Caco-2 (cell line): ENCODE data around the gene CDC42SE1. TPM values are rescaled to one million over a fixed set of nuclear protein-coding genes. Genes with fewer than 3 reads are reported as not detected.

Source experiments
- BruUV-seq: library from RNA; stranded (reverse); fragments of 400-500 nt; replicated peaks from 2 replicates; lab custom pipeline; 2021; lab: Mats Ljungman, UMichigan
- CTCF ChIA-PET: fragments of 300-600 bp; sonication (Branson Sonifier 250); formaldehyde crosslinking; loops from one replicate; lab custom pipeline; 2022; ENCODE audit warnings: antibody characterized with exemption; lab: Charles Lee
- POLR2A ChIA-PET: fragments of 300-600 bp; sonication (Branson Sonifier 250); formaldehyde crosslinking; loops from one replicate; lab custom pipeline; 2022; ENCODE audit warnings: antibody characterized with exemption; lab: Charles Lee
- DNase-seq, 2 experiments: peaks; one replicate each; pipeline versions ENCODE4 v3.0.0 to v3.0.0-alpha.2; 2020 to 2022
- H3K27me3 ChIP-seq: replicated peaks from 2 replicates; pipeline ENCODE4 v1.6.0; 2011; ENCODE audit warnings: low read length; ENCODE audit not compliant: control insufficient read depth, insufficient read depth
- H3K36me3 ChIP-seq: 2 replicates; pipeline ENCODE4 v1.5.1; 2011; ENCODE audit warnings: low read length; ENCODE audit not compliant: control insufficient read depth, insufficient read depth
- H3K4me1 ChIP-seq: fragments of 250-450 bp; sonication (Bioruptor Pico); 2 replicates; pipeline ENCODE4 v1.5.1; 2020; ENCODE audit warnings: mild to moderate bottlenecking
- H3K4me3 ChIP-seq: 2 replicates; pipeline ENCODE4 v1.5.1; 2011; ENCODE audit warnings: low read depth, mild to moderate bottlenecking, control low read depth, low read length
- H3K9me3 ChIP-seq: fragments of 250-450 bp; sonication (Bioruptor Pico); 2 replicates; pipeline ENCODE4 v1.5.1; 2020; ENCODE audit warnings: mild to moderate bottlenecking, moderate library complexity
- H3K27ac Mint-ChIP-seq: one replicate; pipeline ENCODE4 v1.8.0; 2022; ENCODE audit warnings: mixed read lengths; ENCODE audit not compliant: unreplicated experiment
- H3K27me3 Mint-ChIP-seq: one replicate; pipeline ENCODE4 v1.8.0; 2022; ENCODE audit warnings: mixed read lengths; ENCODE audit not compliant: insufficient read depth, unreplicated experiment
- H3K36me3 Mint-ChIP-seq: one replicate; pipeline ENCODE4 v1.8.0; 2022; ENCODE audit warnings: mild to moderate bottlenecking, mixed read lengths; ENCODE audit not compliant: insufficient read depth, unreplicated experiment
- H3K4me1 Mint-ChIP-seq: one replicate; pipeline ENCODE4 v1.8.0; 2022; ENCODE audit warnings: low read depth, mixed read lengths; ENCODE audit not compliant: unreplicated experiment
- H3K4me3 Mint-ChIP-seq: one replicate; pipeline ENCODE4 v1.8.0; 2022; ENCODE audit warnings: mild to moderate bottlenecking, moderate library complexity, mixed read lengths; ENCODE audit not compliant: unreplicated experiment
- H3K9me3 Mint-ChIP-seq: one replicate; pipeline ENCODE4 v1.8.0; 2022; ENCODE audit warnings: mixed read lengths; ENCODE audit not compliant: unreplicated experiment
- CTCF ChIP-seq, 2 experiments: fragments of 200-600 bp in 1 of 2; IDR thresholded peaks; 1 replicate in 1 of 2; 2 replicates in 1 of 2; pipeline versions ENCODE4 v1.5.1 to v1.8.0; 2011 to 2022; ENCODE audit warnings: antibody characterized with exemption in 1 of 2, control low read depth in 1 of 2, inconsistent platforms in 1 of 2, low read depth in 1 of 2, low read length in 1 of 2, mild to moderate bottlenecking in 1 of 2, moderate library complexity in 1 of 2; ENCODE audit not compliant: insufficient read depth in 1 of 2, severe bottlenecking in 1 of 2, unreplicated experiment in 1 of 2
- intact Hi-C: fragments of 100-400 bp; cut with micrococcal nuclease; formaldehyde crosslinking; loops from one replicate; pipeline ENCODE4 v1.10.0; 2022; ENCODE audit not compliant: unreplicated experiment
- total RNA-seq: library from RNA; stranded (reverse); gene quantifications from 2 replicates; pipeline ENCODE4 v1.2.3, GENCODE V29; 2022

CDC42SE1 gene
- total RNA-seq, 1 experiment from 2014 or later, result 59.4 TPM

DNA sequence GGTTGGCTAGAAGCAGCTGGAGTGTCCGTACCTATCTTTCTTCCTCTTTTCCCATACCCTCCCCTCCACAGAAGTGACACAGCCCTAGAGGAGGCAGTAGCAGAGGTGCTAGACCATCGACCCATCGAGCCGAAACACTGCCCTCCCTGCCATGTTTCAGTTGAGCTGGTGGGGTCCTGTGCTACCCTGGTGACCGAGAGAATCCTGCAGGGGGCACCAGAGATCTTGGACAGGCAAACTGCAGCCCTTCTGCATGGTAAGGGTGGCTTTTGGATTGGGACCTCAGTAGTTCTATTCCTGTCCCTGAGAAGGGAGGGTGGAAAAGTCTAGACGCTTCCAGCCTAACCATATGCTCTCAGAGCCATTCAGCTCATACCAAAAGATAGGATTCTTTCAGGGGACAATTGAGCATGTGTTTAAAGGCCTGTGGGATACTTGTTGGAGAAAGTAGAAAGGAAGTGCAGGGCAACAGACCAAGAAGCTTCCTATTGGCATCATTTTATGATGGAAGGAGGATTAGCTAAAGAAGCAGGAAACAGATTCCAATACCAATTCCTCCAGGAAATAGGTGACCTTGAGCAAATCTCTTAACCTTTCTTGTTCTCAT, 34.8 kb downstream of the CDC42SE1 start:
- no TSS peak for BruUV-seq
- no peaks in the 10 kb centered on the region for H3K4me1 ChIP-seq

GRCh38 chr1:151013518-151013917, 45.9 kb downstream of the CDC42SE1 start:
- Mint-ChIP-seq H3K27ac (peak overlapping the region; percentile 84), H3K36me3 (peaks cover 24% of the 10 kb centered on the region), H3K4me1 (peaks cover 17% of the 10 kb centered on the region), H3K4me3 (peak overlapping the region; percentile 54), H3K27me3 (no peaks in the 10 kb centered on the region), H3K9me3 (no peaks in the 10 kb centered on the region)
- Histone ChIP-seq H3K9me3 (no peaks in the 10 kb centered on the region), H3K36me3 (no peaks in the 10 kb centered on the region), H3K4me1 (peaks cover 42% of the 10 kb centered on the region), H3K27me3 (no peaks in the 10 kb centered on the region), H3K4me3 (no peak overlapping the region)
- peak; percentile 48 to 56 for DNase-seq
- POLR2A ChIA-PET, result interaction anchor here (0.5 to 1.1 kb wide), 8 partner anchors 20 to 451 kb away, joined by 3 to 5 read pairs (median 3); partner anchors contain the start of genes ANXA9, C1orf56, CDC42SE1 and CERS2
- TF ChIP-seq CTCF (IDR thresholded peaks at IDR 0.05; ENCODE audit: insufficient read depth in 1 of 2, low read depth in 1 of 2, low read length in 1 of 2, severe bottlenecking in 1 of 2, unreplicated experiment in 1 of 2), result peak in 1 of 2 experiments; percentile 8
- no TSS peak for BruUV-seq
- CTCF ChIA-PET, result interaction anchor here (0.7 to 1.4 kb wide), 5 partner anchors 11 to 57 kb away, joined by 3 to 7 read pairs (median 3); partner anchors contain the start of gene GABPB2
- intact Hi-C loops, result loop anchor here (1.0 kb wide), 2 partner anchors 35 to 45 kb away; no protein-coding TSS in a partner anchor

More for the DNA sequence above, 34.8 kb downstream of the CDC42SE1 start:
- intact Hi-C loops, result loop anchor here (2.0 to 5.0 kb wide), 3 partner anchors 34 to 133 kb away; partner anchors contain the start of genes CDC42SE1, GABPB2 and TNFAIP8L2
- Histone ChIP-seq H3K27me3 (no peaks in the 10 kb centered on the region), H3K36me3 (peaks cover 3% of the 10 kb centered on the region; the same call in 1 of the 2 replicates), H3K9me3 (no peaks in the 10 kb centered on the region), H3K4me3 (no peak overlapping the region)
- TF ChIP-seq CTCF (IDR thresholded peaks at IDR 0.05; ENCODE audit: insufficient read depth in 1 of 2, low read depth in 1 of 2, low read length in 1 of 2, severe bottlenecking in 1 of 2, unreplicated experiment in 1 of 2), result peak; percentile 52 to 81
- CTCF ChIA-PET, result interaction anchor here (0.6 to 1.6 kb wide), 5 partner anchors 23 to 107 kb away, joined by 3 to 11 read pairs (median 5); partner anchors contain the start of gene C1orf56
- Mint-ChIP-seq H3K36me3 (peaks cover 31% of the 10 kb centered on the region), H3K9me3 (no peaks in the 10 kb centered on the region), H3K4me3 (no peak overlapping the region), H3K4me1 (no peaks in the 10 kb centered on the region), H3K27me3 (no peaks in the 10 kb centered on the region), H3K27ac (no peak overlapping the region)
- peak; percentile 73 to 84 for DNase-seq
- POLR2A ChIA-PET, result no interaction called here

DNA sequence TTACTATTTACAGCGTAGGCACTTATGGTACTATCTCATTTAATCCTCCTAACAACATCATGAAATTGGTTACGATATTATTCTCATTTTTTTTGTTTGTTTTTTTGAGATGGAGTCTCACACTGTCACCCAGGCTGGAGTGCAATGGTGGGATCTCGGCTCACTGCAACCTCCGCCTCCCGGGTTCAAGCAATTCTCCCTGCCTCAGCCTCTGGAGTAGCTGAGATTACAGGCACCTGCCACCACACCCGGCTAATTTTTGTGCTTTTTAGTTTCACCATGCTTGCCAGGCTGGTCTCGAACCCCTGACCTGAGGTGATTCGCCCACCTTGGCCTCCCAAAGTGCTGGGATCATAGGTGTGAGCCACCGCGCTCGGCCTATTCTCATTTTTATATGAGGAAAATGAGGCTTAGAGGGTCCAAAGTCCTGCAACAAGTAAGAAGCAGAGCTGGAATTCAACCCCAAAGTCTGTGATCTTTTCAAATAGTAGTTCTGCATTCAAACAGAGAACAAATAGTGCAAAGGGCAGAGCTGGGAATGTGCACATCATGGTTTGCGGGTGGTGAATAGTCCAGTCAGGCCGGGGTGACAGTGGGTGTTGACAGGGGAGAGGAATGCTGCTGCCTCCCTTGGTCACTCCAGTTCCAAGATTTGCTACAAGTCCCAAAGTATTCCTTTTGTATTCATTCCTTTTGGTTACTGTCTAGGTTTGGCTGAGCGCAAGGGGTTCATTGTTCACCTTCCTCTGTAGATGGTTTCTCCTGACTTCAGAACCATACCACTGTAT, 46.5 kb downstream of the CDC42SE1 start:
- Histone ChIP-seq H3K27me3 (no peaks in the 10 kb centered on the region), H3K4me1 (peaks cover 43% of the 10 kb centered on the region), H3K4me3 (no peak overlapping the region), H3K36me3 (no peaks in the 10 kb centered on the region), H3K9me3 (no peaks in the 10 kb centered on the region)
- ChIA-PET CTCF (interaction anchor here (0.7 to 1.4 kb wide), 5 partner anchors 10 to 58 kb away, joined by 3 to 7 read pairs (median 3); partner anchors contain the start of gene GABPB2), POLR2A (interaction anchor here (0.5 to 1.1 kb wide), 8 partner anchors 19 to 451 kb away, joined by 3 to 5 read pairs (median 3); partner anchors contain the start of genes ANXA9, C1orf56, CDC42SE1 and CERS2)
- Mint-ChIP-seq H3K36me3 (peaks cover 27% of the 10 kb centered on the region), H3K27me3 (no peaks in the 10 kb centered on the region), H3K4me1 (peaks cover 18% of the 10 kb centered on the region), H3K9me3 (no peaks in the 10 kb centered on the region), H3K4me3 (peak overlapping the region; percentile 54), H3K27ac (peak overlapping the region; percentile 84)
- DNase-seq, result peak; percentile 90 to 93
- intact Hi-C loops, result loop anchor here (1.0 kb wide), 2 partner anchors 35 to 45 kb away; no protein-coding TSS in a partner anchor
- TF ChIP-seq CTCF (IDR thresholded peaks at IDR 0.05; ENCODE audit: insufficient read depth in 1 of 2, low read depth in 1 of 2, low read length in 1 of 2, severe bottlenecking in 1 of 2, unreplicated experiment in 1 of 2), result no peak
- TSS peak; percentile 93 for BruUV-seq
